GM12891 (cell line): Measurements from ENCODE around the gene BCL2.

Source experiments
- POLR2A ChIP-seq: IDR thresholded peaks from 2 replicates; pipeline ENCODE4 v1.6.1; 2011; ENCODE audit warnings: low read depth, low read length, control low read depth
- TAF1 ChIP-seq: IDR thresholded peaks from 2 replicates; pipeline ENCODE4 v1.6.1; 2011; ENCODE audit warnings: low read depth, low read length, control low read depth

- no peak for TF ChIP-seq POLR2A
- TF ChIP-seq TAF1: no peak
Observed at GRCh38 chr18:63148449-63149301, 170.9 kb downstream of the BCL2 start.
